HFFc6 (cell line): ENCODE results near the gene FKBP1A. TPM values are rescaled to one million over a fixed set of nuclear protein-coding genes. Genes with fewer than 3 reads are reported as not detected.
"Not testable (repeated sequence)": the region's sequence is repeated elsewhere in the genome, so short reads cannot be mapped to it uniquely, and the experiment has no call there.

ENCODE experiments used
- DNase-seq: peaks from one replicate; pipeline ENCODE4 v3.0.0-alpha.2; 2018
- H3K27ac Mint-ChIP-seq: 2 replicates; pipeline ENCODE4 v1.8.0; 2020; ENCODE audit warnings: mild to moderate bottlenecking, mixed read lengths
- H3K27me3 Mint-ChIP-seq: 2 replicates; pipeline ENCODE4 v1.8.0; 2021; ENCODE audit warnings: mild to moderate bottlenecking, moderate library complexity, mixed read lengths; ENCODE audit not compliant: insufficient read depth
- H3K36me3 Mint-ChIP-seq: 2 replicates; pipeline ENCODE4 v1.8.0; 2021; ENCODE audit warnings: low read depth, mixed read lengths
- H3K4me1 Mint-ChIP-seq: 2 replicates; pipeline ENCODE4 v1.8.0; 2020; ENCODE audit warnings: low read depth, mixed read lengths
- H3K4me3 Mint-ChIP-seq: 2 replicates; pipeline ENCODE4 v1.8.0; 2020; ENCODE audit warnings: mild to moderate bottlenecking, moderate library complexity, mixed read lengths
- H3K9me3 Mint-ChIP-seq: 2 replicates; pipeline ENCODE4 v1.8.0; 2020; ENCODE audit warnings: mild to moderate bottlenecking, mixed read lengths
- total RNA-seq, 6 experiments: library from RNA; stranded (reverse); fragmentation: NEBNext Ultra II Directional; extraction: Animal tissue kit (Norgen Biotek cat#: 25700); gene quantifications; 2 replicates in 1 of 6; 3 replicates in 5 of 6; pipeline ENCODE4 v1.2.3, GENCODE V29; 2021
- TF ChIP-seq, protein P1 (sequence below): fragments of 200-600 bp; sonication (generic); IDR thresholded peaks from 2 replicates; pipeline ENCODE4 v1.5.0; 2021; ENCODE audit warnings: antibody characterized with exemption, mild to moderate bottlenecking

Gene FKBP1A
- total RNA-seq, 6 experiments from 2014 or later = 437 to 543 (median 491) TPM

DNA sequence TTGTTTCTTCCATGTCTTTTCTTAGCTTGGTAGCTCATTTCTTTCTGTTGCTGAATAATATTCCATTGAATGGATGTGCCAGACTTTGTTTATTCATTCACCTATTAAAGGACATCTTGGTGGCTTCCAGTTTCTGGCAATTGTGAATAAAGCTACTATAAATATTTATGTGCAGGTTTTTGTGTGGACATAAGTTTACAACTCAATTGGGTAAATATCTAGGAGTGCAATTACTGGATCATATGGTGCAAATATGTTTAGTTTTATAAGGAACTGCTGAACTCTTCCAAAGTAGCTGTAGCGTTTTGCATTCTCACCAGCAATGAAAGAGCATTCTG, 47.1 kb downstream of the FKBP1A start:
- Mint-ChIP-seq H3K27ac (no peak overlapping the region), H3K9me3 (peaks cover 7% of the 10 kb centered on the region)

DNA sequence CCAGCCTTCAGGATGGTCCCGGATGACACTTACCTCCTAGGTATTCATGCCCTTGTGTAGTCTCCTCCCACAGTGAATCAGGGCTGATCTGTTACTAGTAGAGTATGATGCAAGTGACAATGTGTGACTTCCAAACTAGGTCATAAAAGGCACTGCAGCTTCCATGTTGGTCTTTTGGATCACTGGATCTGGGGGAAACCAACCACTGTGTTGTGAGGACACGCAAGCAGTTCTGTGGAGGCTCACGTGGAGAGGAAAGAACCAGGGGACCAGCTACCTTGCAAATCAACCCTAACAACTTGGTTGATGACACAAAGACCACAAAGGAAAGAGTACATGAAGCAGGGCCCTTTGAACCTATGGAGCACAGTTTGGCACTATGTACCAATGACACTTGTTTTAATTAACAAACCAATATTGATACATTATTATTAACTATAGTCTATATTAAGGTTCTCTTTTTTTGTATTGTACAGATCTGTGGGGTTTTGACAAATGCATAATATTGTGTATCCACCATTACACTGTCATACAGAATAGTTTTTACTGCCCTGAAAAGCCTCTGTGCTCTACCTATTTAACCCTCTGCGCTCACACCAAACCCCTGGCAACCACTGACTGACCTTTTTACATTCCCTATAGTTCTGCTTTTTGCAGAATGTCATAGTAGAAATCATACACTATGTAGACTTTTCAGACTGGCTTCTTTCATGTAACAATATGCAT, 47.7 kb downstream of the FKBP1A start:
- peaks cover 2% of the 10 kb centered on the region; the same call in 1 of the 2 replicates for H3K27me3 Mint-ChIP-seq
- peaks cover 7% of the 10 kb centered on the region for H3K9me3 Mint-ChIP-seq
- no peak overlapping the region for H3K4me3 Mint-ChIP-seq
- peaks cover 47% of the 10 kb centered on the region for H3K36me3 Mint-ChIP-seq
- DNase-seq = no peak
- peak overlapping the region; percentile 49; the same call in 1 of the 2 replicates for H3K27ac Mint-ChIP-seq
- TF ChIP-seq, protein P1, sequence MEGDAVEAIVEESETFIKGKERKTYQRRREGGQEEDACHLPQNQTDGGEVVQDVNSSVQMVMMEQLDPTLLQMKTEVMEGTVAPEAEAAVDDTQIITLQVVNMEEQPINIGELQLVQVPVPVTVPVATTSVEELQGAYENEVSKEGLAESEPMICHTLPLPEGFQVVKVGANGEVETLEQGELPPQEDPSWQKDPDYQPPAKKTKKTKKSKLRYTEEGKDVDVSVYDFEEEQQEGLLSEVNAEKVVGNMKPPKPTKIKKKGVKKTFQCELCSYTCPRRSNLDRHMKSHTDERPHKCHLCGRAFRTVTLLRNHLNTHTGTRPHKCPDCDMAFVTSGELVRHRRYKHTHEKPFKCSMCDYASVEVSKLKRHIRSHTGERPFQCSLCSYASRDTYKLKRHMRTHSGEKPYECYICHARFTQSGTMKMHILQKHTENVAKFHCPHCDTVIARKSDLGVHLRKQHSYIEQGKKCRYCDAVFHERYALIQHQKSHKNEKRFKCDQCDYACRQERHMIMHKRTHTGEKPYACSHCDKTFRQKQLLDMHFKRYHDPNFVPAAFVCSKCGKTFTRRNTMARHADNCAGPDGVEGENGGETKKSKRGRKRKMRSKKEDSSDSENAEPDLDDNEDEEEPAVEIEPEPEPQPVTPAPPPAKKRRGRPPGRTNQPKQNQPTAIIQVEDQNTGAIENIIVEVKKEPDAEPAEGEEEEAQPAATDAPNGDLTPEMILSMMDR = no peak
- peaks cover 45% of the 10 kb centered on the region for H3K4me1 Mint-ChIP-seq

More for the DNA sequence above, 47.1 kb downstream of the FKBP1A start:
- no peak for DNase-seq
- Mint-ChIP-seq H3K4me3 (no peak overlapping the region), H3K4me1 (peaks cover 40% of the 10 kb centered on the region), H3K36me3 (peaks cover 52% of the 10 kb centered on the region), H3K27me3 (peaks cover 2% of the 10 kb centered on the region; the same call in 1 of the 2 replicates)
- TF ChIP-seq, protein P1 = no peak

DNA sequence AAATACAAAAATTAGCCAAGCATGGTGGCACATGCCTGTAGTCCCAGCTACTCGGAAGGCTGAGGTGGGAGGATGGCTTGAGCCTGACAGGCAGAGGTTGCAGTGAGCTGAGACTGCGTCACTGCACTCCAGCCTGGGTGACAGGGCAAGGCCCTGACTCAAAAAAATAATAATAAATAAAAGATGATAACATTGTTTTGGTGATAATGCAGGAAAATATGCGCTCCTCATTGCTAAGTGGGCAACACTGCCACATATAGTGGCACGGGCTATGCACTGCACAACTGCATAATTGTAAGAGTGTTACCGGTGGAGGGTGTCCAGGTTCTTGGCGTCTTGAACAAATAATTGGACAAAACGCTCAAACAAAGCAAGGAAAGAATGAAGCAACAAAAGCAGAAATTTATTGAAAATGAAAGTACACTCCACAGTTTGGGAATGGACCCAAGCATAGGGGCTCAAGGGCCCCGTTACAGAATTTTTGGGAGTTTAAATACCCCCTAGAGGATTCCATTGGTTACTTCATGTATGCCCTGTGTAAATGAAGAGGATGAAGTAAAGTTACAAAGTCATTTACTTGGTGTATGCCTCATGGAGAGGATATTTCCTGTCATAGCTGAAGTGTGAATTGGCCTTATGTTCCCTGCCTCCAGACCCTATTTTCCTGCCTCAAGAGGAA, 49.3 kb downstream of the FKBP1A start:
- Mint-ChIP-seq H3K36me3 (peaks cover 35% of the 10 kb centered on the region), H3K27ac (peak overlapping the region; percentile 58), H3K4me1 (peaks cover 48% of the 10 kb centered on the region), H3K4me3 (peak overlapping the region; percentile 45; the same call in 1 of the 2 replicates)
- not testable (repeated sequence) for H3K27me3 Mint-ChIP-seq, DNase-seq, H3K9me3 Mint-ChIP-seq
- TF ChIP-seq, protein P1 = peak; percentile 67

DNA sequence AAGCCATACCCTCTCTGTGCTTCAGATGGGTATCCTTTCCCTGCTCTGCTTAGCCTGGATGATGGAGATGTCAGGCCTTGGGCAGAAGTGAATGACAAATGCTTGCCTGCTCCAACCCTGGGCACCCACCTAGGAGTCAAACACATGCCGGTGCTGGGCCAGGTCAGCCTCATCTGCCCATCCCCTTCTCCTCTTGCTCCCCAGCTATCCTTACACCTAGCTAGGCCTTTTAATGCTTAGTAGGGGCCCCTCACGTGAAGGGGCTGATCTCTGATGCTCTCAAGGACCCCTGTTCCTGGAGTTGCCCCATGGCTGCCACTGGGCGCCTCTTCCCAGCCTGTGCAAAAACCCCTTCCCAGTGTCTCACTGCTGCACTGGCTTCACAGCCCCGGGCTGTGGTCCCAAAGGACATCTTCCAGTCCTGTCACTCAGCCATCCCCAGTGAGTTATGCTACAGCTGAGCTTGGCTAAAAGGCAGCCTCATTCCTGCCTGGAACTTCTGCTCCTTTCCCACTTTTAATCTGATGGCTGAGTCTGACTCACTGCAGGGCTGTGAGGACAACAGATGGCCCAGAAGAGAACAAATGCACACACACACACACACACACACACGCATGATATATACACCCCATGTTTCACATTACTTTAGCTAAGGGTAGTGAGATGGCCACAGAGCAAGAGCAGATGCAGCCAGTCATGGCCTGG, 51.1 kb downstream of the FKBP1A start:
- Mint-ChIP-seq H3K4me1 (peaks cover 63% of the 10 kb centered on the region), H3K9me3 (no peaks in the 10 kb centered on the region), H3K27ac (peak overlapping the region; percentile 58), H3K36me3 (peaks cover 19% of the 10 kb centered on the region; the same call in 1 of the 2 replicates), H3K4me3 (no peak overlapping the region), H3K27me3 (no peaks in the 10 kb centered on the region)
- TF ChIP-seq, protein P1 = no peak
- DNase-seq = peak; percentile 66

DNA sequence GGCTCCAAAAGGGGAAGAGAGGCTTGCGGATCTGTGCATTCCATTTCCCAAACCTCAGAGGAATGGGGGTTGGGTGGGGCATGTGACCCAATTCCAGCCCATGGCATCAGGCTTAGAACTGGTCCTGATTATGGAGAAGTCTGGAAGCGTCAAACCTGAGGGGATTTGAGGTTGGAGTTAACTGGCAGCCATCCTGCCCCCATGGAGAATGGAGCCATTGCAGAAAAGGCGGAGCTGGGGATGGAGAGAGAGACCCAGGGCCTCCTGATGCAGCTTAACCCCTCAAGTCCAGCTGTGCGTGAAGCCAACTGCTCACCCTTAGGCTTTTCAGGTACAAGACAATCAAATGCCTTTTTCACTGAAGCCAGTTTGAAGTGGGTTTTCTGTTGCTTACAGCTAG, 54.1 kb downstream of the FKBP1A start:
- no peak overlapping the region for H3K27ac Mint-ChIP-seq
- H3K9me3 Mint-ChIP-seq = no peaks in the 10 kb centered on the region
- DNase-seq = no peak
- peaks cover 57% of the 10 kb centered on the region for H3K4me1 Mint-ChIP-seq
- no peak overlapping the region for H3K4me3 Mint-ChIP-seq
- TF ChIP-seq, protein P1 = no peak
- 0 out of 2 replicates have a peak, but pooled peaks cover 2% of the 10 kb centered on the region for H3K36me3 Mint-ChIP-seq
- peaks cover 2% of the 10 kb centered on the region; the same call in 1 of the 2 replicates for H3K27me3 Mint-ChIP-seq
